HepG2 (cell line): ENCODE measurements around the gene GAL3ST3. TPM values are rescaled to one million over a fixed set of nuclear protein-coding genes. Genes with fewer than 3 reads are reported as not detected.

ENCODE experiments used
- EP300 ChIP-seq, 3 experiments: sonication (generic) in 1 of 3; formaldehyde crosslinking in 1 of 3; IDR thresholded peaks; 2 replicates each; pipeline versions ENCODE4 v1.5.1 to v1.6.1; 2011 to 2020; ENCODE audit warnings: low read depth in 2 of 3, low read length in 2 of 3, borderline replicate concordance in 1 of 3, improper control_type of control experiment in 1 of 3, mild to moderate bottlenecking in 1 of 3, missing genetic modification reagents in 1 of 3, moderate library complexity in 1 of 3
- HNRNPL ChIP-seq: fragments of 200-400 bp; formaldehyde crosslinking; IDR thresholded peaks from 2 replicates; pipeline ENCODE4 v1.6.1; 2017; ENCODE audit warnings: mild to moderate bottlenecking, low read depth, low read length
- KDM5B ChIP-seq: sonication (generic); formaldehyde crosslinking; IDR thresholded peaks from 2 replicates; pipeline ENCODE4 v1.4.0; 2020; ENCODE audit warnings: missing genetic modification reagents, mild to moderate bottlenecking, borderline replicate concordance
- KLF13 ChIP-seq: sonication (generic); formaldehyde crosslinking; IDR thresholded peaks from 2 replicates; pipeline ENCODE4 v1.4.0; 2020; ENCODE audit warnings: mild to moderate bottlenecking, missing genetic modification reagents
- MEIS1 ChIP-seq: sonication (generic); formaldehyde crosslinking; IDR thresholded peaks from 2 replicates; pipeline ENCODE4 v1.9.0; 2021; ENCODE audit warnings: mild to moderate bottlenecking, missing genetic modification reagents, moderate library complexity, borderline replicate concordance
- MXD4 ChIP-seq: IDR thresholded peaks from 2 replicates; pipeline ENCODE4 v1.6.1; 2016; ENCODE audit warnings: mild to moderate bottlenecking, missing biosample characterization, missing genetic modification reagents
- NCOA2 ChIP-seq: sonication (generic); formaldehyde crosslinking; IDR thresholded peaks from 2 replicates; pipeline ENCODE4 v1.8.0; 2022; ENCODE audit warnings: inconsistent platforms
- NFE2L2 ChIP-seq: fragments of 150-350 bp; IDR thresholded peaks from 2 replicates; pipeline ENCODE4 v1.6.1; 2014; ENCODE audit warnings: low read length
- RBAK ChIP-seq: sonication (generic); formaldehyde crosslinking; IDR thresholded peaks from 2 replicates; pipeline ENCODE4 v1.5.1; 2020; ENCODE audit warnings: mild to moderate bottlenecking, missing genetic modification reagents
- SALL2 ChIP-seq: sonication (generic); formaldehyde crosslinking; IDR thresholded peaks from 2 replicates; pipeline ENCODE4 v1.8.1; 2023; ENCODE audit warnings: mild to moderate bottlenecking, missing genetic modification reagents, inconsistent platforms
- SOX6 ChIP-seq, 2 experiments: fragments of 450-650 bp in 1 of 2; sonication (generic) in 1 of 2; formaldehyde crosslinking in 1 of 2; IDR thresholded peaks; 2 replicates each; pipeline versions ENCODE4 v1.4.0 to v1.6.1; 2017 to 2020; ENCODE audit warnings: antibody characterized with exemption in 1 of 2, mild to moderate bottlenecking in 1 of 2, missing genetic modification reagents in 1 of 2
- TRIM24 ChIP-seq: sonication (generic); formaldehyde crosslinking; IDR thresholded peaks from 2 replicates; pipeline ENCODE4 v1.8.0; 2022; ENCODE audit warnings: mild to moderate bottlenecking, missing genetic modification reagents
- ZBTB38 ChIP-seq: sonication (generic); formaldehyde crosslinking; IDR thresholded peaks from 2 replicates; pipeline ENCODE4 v1.5.1; 2020; ENCODE audit warnings: mild to moderate bottlenecking, missing genetic modification reagents
- ZNF232 ChIP-seq: sonication (generic); formaldehyde crosslinking; IDR thresholded peaks from 2 replicates; pipeline ENCODE4 v1.4.0; 2020; ENCODE audit warnings: missing genetic modification reagents, borderline replicate concordance
- ZNF292 ChIP-seq: sonication (generic); formaldehyde crosslinking; IDR thresholded peaks from 2 replicates; pipeline ENCODE4 v1.8.1; 2022; ENCODE audit warnings: mild to moderate bottlenecking, low read depth, missing genetic modification reagents, borderline replicate concordance
- ZNF407 ChIP-seq: sonication (generic); formaldehyde crosslinking; IDR thresholded peaks from one replicate; pipeline ENCODE4 v1.5.1; 2020; ENCODE audit warnings: mild to moderate bottlenecking, missing genetic modification reagents; ENCODE audit errors: not compliant biosample characterization
- ZNF652 ChIP-seq: IDR thresholded peaks from 2 replicates; pipeline ENCODE4 v1.6.1; 2016; ENCODE audit warnings: low read depth, borderline replicate concordance
- ZNF747 ChIP-seq: sonication (generic); formaldehyde crosslinking; IDR thresholded peaks from 2 replicates; pipeline ENCODE4 v1.8.1; 2023; ENCODE audit warnings: missing genetic modification reagents, mild to moderate bottlenecking, borderline replicate concordance
- ZNF770 ChIP-seq: sonication (generic); formaldehyde crosslinking; IDR thresholded peaks from 2 replicates; pipeline ENCODE4 v1.5.0; 2020; ENCODE audit warnings: mild to moderate bottlenecking, missing genetic modification reagents
- polyA plus RNA-seq, 8 experiments: library from polyadenylated mRNA; depleted of rRNA in 3 of 8; stranded (reverse) in 7 of 8; unstranded in 1 of 8; fragments of >200 nt; fragmentation: Illumina TruSeq in 4 of 8; extraction: Trizol in 4 of 8; gene quantifications; 2 replicates each; pipeline versions ENCODE4 v1.2.1 to v1.2.3, GENCODE V29; 2011 to 2016; ENCODE audit warnings: low read depth in 4 of 8, missing spikeins in 1 of 8, mixed read lengths in 1 of 8; ENCODE audit not compliant: insufficient read depth in 1 of 8
- total RNA-seq, 5 experiments: library from RNA; depleted of rRNA; stranded (reverse); fragments of >200 nt; fragmentation: Illumina TruSeq; extraction: Trizol; gene quantifications; 2 replicates each; pipeline ENCODE4 v1.2.3, GENCODE V29; 2016; ENCODE audit warnings: low read depth in 1 of 5

GAL3ST3 gene
- total and polyA plus RNA-seq, 2 of the 13 experiments (the other 11 are each of a cell fraction or from before 2014, with no cell fraction given) = not detected

GRCh38 chr11:66001942-66002647, 46.9 kb downstream of the GAL3ST3 start, which contains the start of the genes BANF1 and EIF1AD (continued):
- TF ChIP-seq ZNF407 (CRISPR knock-in tag) (peak; percentile 88), KLF13 (CRISPR knock-in tag) (0 out of 2 replicates have a peak, but pooled peaks have one; percentile 48), MEIS1 (CRISPR knock-in tag) (peak; percentile 86), NFE2L2 (no peak), ZNF232 (CRISPR knock-in tag) (0 out of 2 replicates have a peak, but pooled peaks have one; percentile 31), ZNF747 (CRISPR knock-in tag) (peak; percentile 88), HNRNPL (no peak), ZNF770 (peak; percentile 15; the same call in 1 of the 2 replicates), NCOA2 (CRISPR knock-in tag) (peak; percentile 60), TRIM24 (no peak), RBAK (CRISPR knock-in tag) (no peak), ZNF652 (CRISPR knock-in tag) (no peak), ZBTB38 (CRISPR knock-in tag) (peak; percentile 75), ZNF292 (CRISPR knock-in tag) (no peak), KDM5B (CRISPR knock-in tag) (peak; percentile 65; the same call in 1 of the 2 replicates), SALL2 (CRISPR knock-in tag) (peak; percentile 90), MXD4 (CRISPR knock-in tag) (peak; percentile 61; the same call in 1 of the 2 replicates), SOX6 (IDR thresholded peaks at IDR 0.05) (no peak), SOX6 (CRISPR knock-in tag; IDR thresholded peaks at IDR 0.05) (peak; percentile 44; the same call in 1 of the 2 replicates), EP300 (IDR thresholded peaks at IDR 0.05; ENCODE audit: low read depth in 2 of 2, low read length in 2 of 2) (peak in 1 of 2 experiments; percentile 53; a peak in 1 of 4 replicates), EP300 (CRISPR knock-in tag; IDR thresholded peaks at IDR 0.05; ENCODE audit: borderline replicate concordance) (peak; percentile 62; the same call in 1 of the 2 replicates)
